ENCODE measurements around the gene NXN. TPM values are rescaled to one million over a fixed set of nuclear protein-coding genes. Genes with fewer than 3 reads are reported as not detected.

Gene NXN
- total RNA-seq, 6 experiments from 2014 or later: 2.7 to 9.5 (median 8.0) TPM

- peaks cover 0 to 5% (median 0%) of the 10 kb centered on the region in 4 donors for H3K4me1 ChIP-seq
- no peak overlapping the region for H3K27ac ChIP-seq
- intact Hi-C loops (cut with DNase I): loop anchor here (5.0 to 10.0 kb wide), 2 partner anchors 196 to 258 kb away; no protein-coding TSS in a partner anchor
Observed at GRCh38 chr17:796609-797008, 183.0 kb downstream of the NXN start.

GRCh38 chr17:795721-796120 is 183.9 kb downstream of the NXN start:
- H3K4me3 ChIP-seq: no peak overlapping the region
- H3K9me3 ChIP-seq: no peaks in the 10 kb centered on the region
- no peak overlapping the region for H3K27ac ChIP-seq
- no peak for TF ChIP-seq POLR2A (IDR thresholded peaks at IDR 0.05)
- TF ChIP-seq, protein P1, sequence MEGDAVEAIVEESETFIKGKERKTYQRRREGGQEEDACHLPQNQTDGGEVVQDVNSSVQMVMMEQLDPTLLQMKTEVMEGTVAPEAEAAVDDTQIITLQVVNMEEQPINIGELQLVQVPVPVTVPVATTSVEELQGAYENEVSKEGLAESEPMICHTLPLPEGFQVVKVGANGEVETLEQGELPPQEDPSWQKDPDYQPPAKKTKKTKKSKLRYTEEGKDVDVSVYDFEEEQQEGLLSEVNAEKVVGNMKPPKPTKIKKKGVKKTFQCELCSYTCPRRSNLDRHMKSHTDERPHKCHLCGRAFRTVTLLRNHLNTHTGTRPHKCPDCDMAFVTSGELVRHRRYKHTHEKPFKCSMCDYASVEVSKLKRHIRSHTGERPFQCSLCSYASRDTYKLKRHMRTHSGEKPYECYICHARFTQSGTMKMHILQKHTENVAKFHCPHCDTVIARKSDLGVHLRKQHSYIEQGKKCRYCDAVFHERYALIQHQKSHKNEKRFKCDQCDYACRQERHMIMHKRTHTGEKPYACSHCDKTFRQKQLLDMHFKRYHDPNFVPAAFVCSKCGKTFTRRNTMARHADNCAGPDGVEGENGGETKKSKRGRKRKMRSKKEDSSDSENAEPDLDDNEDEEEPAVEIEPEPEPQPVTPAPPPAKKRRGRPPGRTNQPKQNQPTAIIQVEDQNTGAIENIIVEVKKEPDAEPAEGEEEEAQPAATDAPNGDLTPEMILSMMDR (IDR thresholded peaks at IDR 0.05): no peak
- peaks cover 0 to 4% (median 0%) of the 10 kb centered on the region in 4 donors for H3K4me1 ChIP-seq
- ATAC-seq (no peak), DNase-seq (peak in 1 of 3 donors; percentile 22)
- intact Hi-C loops (cut with DNase I): loop anchor here (5.0 to 10.0 kb wide), 2 partner anchors 197 to 259 kb away; no protein-coding TSS in a partner anchor
- H3K36me3 ChIP-seq: peaks cover 0 to 15% (median 0%) of the 10 kb centered on the region in 4 donors
- H3K27me3 ChIP-seq: no peaks in the 10 kb centered on the region
- WGBS (ENCODE audit: insufficient coverage, low coverage, low lambda C conversion rate, missing lambda C conversion rate): 73% methylated on average over 9 of the region's 9 CpGs

More at GRCh38 chr17:796609-797008, 183.0 kb downstream of the NXN start:
- TF ChIP-seq, protein P1 (IDR thresholded peaks at IDR 0.05): no peak
- no peak for TF ChIP-seq POLR2A (IDR thresholded peaks at IDR 0.05)
- Histone ChIP-seq H3K9me3 (no peaks in the 10 kb centered on the region), H3K27me3 (no peaks in the 10 kb centered on the region), H3K36me3 (peaks cover 0 to 9% (median 0%) of the 10 kb centered on the region in 4 donors), H3K4me3 (no peak overlapping the region)
- 78% methylated on average over 5 of the region's 15 CpGs for WGBS (ENCODE audit: insufficient coverage, low coverage, low lambda C conversion rate, missing lambda C conversion rate)
- ATAC-seq: no peak
- no peak for DNase-seq

DNA sequence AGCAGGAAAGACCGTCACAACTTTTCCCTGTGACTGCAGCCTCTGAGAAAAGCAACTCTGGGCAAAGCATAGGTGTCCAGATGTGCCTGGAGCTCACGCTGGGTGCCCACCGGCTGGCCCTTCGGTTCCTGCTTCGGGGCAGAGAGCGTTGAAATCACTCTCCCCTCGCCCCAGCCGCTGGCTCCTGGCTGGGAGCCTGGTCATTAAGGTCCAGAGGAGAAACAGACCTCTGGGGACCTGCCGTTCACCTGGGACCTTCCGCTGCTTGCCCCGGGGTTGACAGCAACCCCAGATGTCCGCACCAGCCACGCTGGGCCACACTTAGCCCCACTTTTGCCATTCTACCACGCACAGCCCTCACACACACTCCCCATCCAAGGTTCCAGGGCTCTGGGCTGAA is 184.3 kb downstream of the NXN start:
- peak overlapping the region in 1 of 3 donors; percentile 5 for H3K27ac ChIP-seq
- 77% methylated on average over 5 of the region's 14 CpGs for WGBS (ENCODE audit: insufficient coverage, low coverage, low lambda C conversion rate, missing lambda C conversion rate)

DNA sequence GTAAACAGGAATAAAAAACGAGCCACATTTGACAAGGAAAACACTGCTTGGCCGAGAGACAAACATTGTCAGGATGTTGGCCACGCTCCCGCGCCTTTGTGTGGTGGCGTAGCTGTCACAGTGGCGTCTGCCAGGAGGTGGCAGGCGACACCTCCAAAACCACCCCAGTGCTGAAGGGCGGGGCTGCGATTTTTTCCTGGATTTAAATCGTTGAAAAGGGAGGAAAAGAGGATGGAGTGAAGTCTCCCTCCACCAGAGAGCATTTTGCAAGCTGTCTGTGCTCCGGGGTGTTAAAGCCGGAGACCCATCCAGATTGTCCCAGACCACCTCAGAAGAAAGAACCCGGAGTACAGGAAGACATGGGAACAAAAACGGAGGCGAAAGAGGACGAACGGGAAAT is 184.7 kb downstream of the NXN start:
- H3K4me3 ChIP-seq: peak overlapping the region in 1 of 3 donors; percentile 18
- H3K36me3 ChIP-seq: peaks cover 0 to 15% (median 2%) of the 10 kb centered on the region in 4 donors
- TF ChIP-seq, protein P1 (IDR thresholded peaks at IDR 0.05): peak; percentile 76 to 92 (median 88)
- no peak for TF ChIP-seq POLR2A (IDR thresholded peaks at IDR 0.05)
- WGBS (ENCODE audit: insufficient coverage, low coverage, low lambda C conversion rate, missing lambda C conversion rate): 9% methylated on average over 13 of the region's 18 CpGs
- no peaks in the 10 kb centered on the region for H3K9me3 ChIP-seq
- DNase-seq (peak; percentile 81 to 87 (median 83)), ATAC-seq (peak; percentile 92 to 98 (median 94))
- peaks cover 0 to 4% (median 0%) of the 10 kb centered on the region in 4 donors for H3K4me1 ChIP-seq
- H3K27ac ChIP-seq: peak overlapping the region in 1 of 3 donors; percentile 5
- intact Hi-C loops (cut with DNase I): loop anchor here (5.0 to 10.0 kb wide), 2 partner anchors 197 to 260 kb away; no protein-coding TSS in a partner anchor
- H3K27me3 ChIP-seq: no peaks in the 10 kb centered on the region

More for the DNA sequence above, 184.3 kb downstream of the NXN start:
- H3K9me3 ChIP-seq: no peaks in the 10 kb centered on the region
- peak overlapping the region in 1 of 3 donors; percentile 18 for H3K4me3 ChIP-seq
- no peak for TF ChIP-seq POLR2A (IDR thresholded peaks at IDR 0.05)
- TF ChIP-seq, protein P1 (IDR thresholded peaks at IDR 0.05): no peak
- intact Hi-C loops (cut with DNase I): loop anchor here (5.0 to 10.0 kb wide), 2 partner anchors 197 to 260 kb away; no protein-coding TSS in a partner anchor
- H3K27me3 ChIP-seq: no peaks in the 10 kb centered on the region
- ATAC-seq (no peak), DNase-seq (no peak)
- peaks cover 0 to 15% (median under 1%) of the 10 kb centered on the region in 4 donors for H3K36me3 ChIP-seq
- peaks cover 0 to 4% (median 0%) of the 10 kb centered on the region in 4 donors for H3K4me1 ChIP-seq
